Esophagus muscularis mucosa (tissue), 4 donors: ENCODE results near the gene DNAJC15. TPM values are rescaled to one million over a fixed set of nuclear protein-coding genes. Genes with fewer than 3 reads are reported as not detected.

Experiments
- DNase-seq: peaks from one replicate; pipeline ENCODE4 v3.0.0-alpha.2; 2017; ENCODE audit errors: extremely low spot score
- H3K27ac ChIP-seq, 4 donors: fragments of 200-600 bp; sonication (generic); replicated peaks in 1 of 4; 1 replicate in 3 of 4; 2 replicates in 1 of 4; pipeline ENCODE4 v1.5.1; 2016 to 2019; ENCODE audit warnings: mild to moderate bottlenecking in 1 of 4
- H3K27me3 ChIP-seq, 4 donors: fragments of 200-600 bp; sonication (generic); one replicate each; pipeline versions ENCODE4 v1.5.1 to v1.6.0; 2016 to 2019
- H3K36me3 ChIP-seq, 4 donors: fragments of 200-600 bp; sonication (generic); one replicate each; pipeline ENCODE4 v1.5.1; 2016 to 2019
- H3K4me1 ChIP-seq, 4 donors: fragments of 200-600 bp; sonication (generic); one replicate each; pipeline ENCODE4 v1.5.1; 2016 to 2019
- H3K4me3 ChIP-seq, 4 donors: fragments of 200-600 bp; sonication (generic); 1 replicate in 2 of 4; 2 replicates in 2 of 4; pipeline ENCODE4 v1.5.1; 2016 to 2019; ENCODE audit warnings: mild to moderate bottlenecking in 4 of 4, moderate library complexity in 1 of 4
- H3K9me3 ChIP-seq, 4 donors: fragments of 200-600 bp; sonication (generic); 1 replicate in 3 of 4; 2 replicates in 1 of 4; pipeline ENCODE4 v1.5.1; 2016 to 2019
- CTCF ChIP-seq, 3 experiments: fragments of 200-600 bp in 2 of 3; fragments of 450-650 bp in 1 of 3; sonication (generic) in 2 of 3; IDR thresholded peaks; one replicate each; pipeline ENCODE4 v1.5.1; 2017 to 2019; ENCODE audit warnings: antibody characterized with exemption in 3 of 3, mild to moderate bottlenecking in 2 of 3, moderate library complexity in 1 of 3
- EP300 ChIP-seq: sonication (generic); formaldehyde crosslinking; IDR thresholded peaks from one replicate; pipeline ENCODE4 v1.6.1; 2017; ENCODE audit warnings: antibody characterized with exemption
- POLR2A ChIP-seq: fragments of 450-650 bp; IDR thresholded peaks from one replicate; pipeline ENCODE4 v1.6.1; 2017; ENCODE audit warnings: antibody characterized with exemption, moderate library complexity, mild to moderate bottlenecking, low read depth
- POLR2AphosphoS5 ChIP-seq, 2 donors: sonication (generic); formaldehyde crosslinking; IDR thresholded peaks; one replicate each; pipeline ENCODE4 v1.6.1; 2017; ENCODE audit warnings: antibody characterized with exemption in 2 of 2
- WGBS: methylation state at CpG from one replicate; pipeline ENCODE4 v1.1.5; 2018; 5-methylcytosine and 5-hydroxymethylcytosine counted together
- intact Hi-C: fragments of 100-400 bp; cut with DNase I; formaldehyde crosslinking; loops from one replicate; pipeline ENCODE4 v1.15.1; 2023
- total RNA-seq, 4 donors: library from RNA; depleted of rRNA; stranded (reverse); fragments of >200 nt; gene quantifications; one replicate each; pipeline versions ENCODE4 v1.1.0 to v1.2.1, GENCODE V29; 2016

DNAJC15 gene
- total RNA-seq, 4 donors from 2014 or later = 13.3 to 19.8 (median 13.6) TPM

GRCh38 chr13:43118521-43118920 lies 95.1 kb downstream of the DNAJC15 start:
- Histone ChIP-seq H3K36me3 (no peaks in the 10 kb centered on the region), H3K4me1 (peaks cover 0 to 19% (median 16%) of the 10 kb centered on the region in 4 donors), H3K4me3 (no peak overlapping the region), H3K9me3 (no peaks in the 10 kb centered on the region), H3K27me3 (no peaks in the 10 kb centered on the region), H3K27ac (no peak overlapping the region)
- intact Hi-C loops = no loop called here
- DNase-seq = no peak
- WGBS = 60% methylated on average over 6 of the region's 6 CpGs
- TF ChIP-seq POLR2A (no peak), EP300 (no peak), CTCF (IDR thresholded peaks at IDR 0.05) (no peak), POLR2AphosphoS5 (IDR thresholded peaks at IDR 0.05) (no peak)

- TF ChIP-seq POLR2A = no peak
- no peak for TF ChIP-seq EP300
- TF ChIP-seq CTCF (IDR thresholded peaks at IDR 0.05) = no peak
- no peak for TF ChIP-seq POLR2AphosphoS5 (IDR thresholded peaks at IDR 0.05)
Measured at GRCh38 chr13:43119206-43119605, 95.8 kb downstream of the DNAJC15 start.

GRCh38 chr13:43122791-43123190 lies 99.4 kb downstream of the DNAJC15 start:
- Histone ChIP-seq H3K27me3 (no peaks in the 10 kb centered on the region), H3K4me1 (peaks cover 4 to 26% (median 18%) of the 10 kb centered on the region in 4 donors), H3K9me3 (no peaks in the 10 kb centered on the region), H3K36me3 (no peaks in the 10 kb centered on the region), H3K27ac (no peak overlapping the region), H3K4me3 (no peak overlapping the region)
- intact Hi-C loops = no loop called here
- no peak for TF ChIP-seq EP300
- TF ChIP-seq POLR2A = no peak
- TF ChIP-seq CTCF (IDR thresholded peaks at IDR 0.05) = no peak
- no peak for TF ChIP-seq POLR2AphosphoS5 (IDR thresholded peaks at IDR 0.05)
- no peak for DNase-seq
- WGBS = 75% methylated on average over 6 of the region's 6 CpGs

More at GRCh38 chr13:43119206-43119605, 95.8 kb downstream of the DNAJC15 start:
- no peak for DNase-seq
- intact Hi-C loops = no loop called here
- H3K36me3 ChIP-seq = no peaks in the 10 kb centered on the region
- H3K9me3 ChIP-seq = no peaks in the 10 kb centered on the region
- H3K27ac ChIP-seq = no peak overlapping the region
- H3K27me3 ChIP-seq = no peaks in the 10 kb centered on the region
- H3K4me1 ChIP-seq = peaks cover 0 to 17% (median 11%) of the 10 kb centered on the region in 4 donors
- H3K4me3 ChIP-seq = no peak overlapping the region
- 71% methylated on average over 5 of the region's 6 CpGs for WGBS

GRCh38 chr13:43123856-43124255 lies 100.5 kb downstream of the DNAJC15 start:
- TF ChIP-seq EP300 (no peak), POLR2A (no peak), CTCF (IDR thresholded peaks at IDR 0.05) (no peak), POLR2AphosphoS5 (IDR thresholded peaks at IDR 0.05) (no peak)
- Histone ChIP-seq H3K27me3 (no peaks in the 10 kb centered on the region), H3K4me3 (no peak overlapping the region), H3K36me3 (no peaks in the 10 kb centered on the region), H3K9me3 (no peaks in the 10 kb centered on the region), H3K27ac (no peak overlapping the region), H3K4me1 (peaks cover 9 to 23% (median 16%) of the 10 kb centered on the region in 4 donors)
- intact Hi-C loops = no loop called here
- no peak for DNase-seq
- 95% methylated on average over 6 of the region's 6 CpGs for WGBS

GRCh38 chr13:43124490-43124889 lies 101.1 kb downstream of the DNAJC15 start:
- DNase-seq = no peak
- no peaks in the 10 kb centered on the region for H3K9me3 ChIP-seq
- peaks cover 9 to 17% (median 11%) of the 10 kb centered on the region in 4 donors for H3K4me1 ChIP-seq
- WGBS = 95% methylated on average over 8 of the region's 8 CpGs
- no peak for TF ChIP-seq EP300
- TF ChIP-seq POLR2AphosphoS5 (IDR thresholded peaks at IDR 0.05) = no peak
- intact Hi-C loops = no loop called here
- H3K27me3 ChIP-seq = no peaks in the 10 kb centered on the region
- H3K4me3 ChIP-seq = no peak overlapping the region
- no peak overlapping the region for H3K27ac ChIP-seq
- H3K36me3 ChIP-seq = no peaks in the 10 kb centered on the region
